D721Med (cell line): Measurements from ENCODE around the gene KRTAP15-1.
A peak's percentile ranks its signal among the peaks of the same experiment; 100 is the strongest.

Experiments used
- DNase-seq: peaks from one replicate; pipeline ENCODE4 v3.0.0; 2011; ENCODE audit warnings: low spot score; ENCODE audit not compliant: insufficient read length
- FAIRE-seq: peaks from 2 replicates; lab custom pipeline; 2011; peaks lifted over from hg19 to GRCh38; lab: Jason Lieb, UNC
- TF ChIP-seq, protein P1 (sequence below): IDR thresholded peaks from 2 replicates; pipeline ENCODE4 v1.5.1; 2012; ENCODE audit warnings: mild to moderate bottlenecking, control low read depth; ENCODE audit not compliant: insufficient read depth; ENCODE audit errors: missing control alignments

The KRTAP15-1 gene

DNA sequence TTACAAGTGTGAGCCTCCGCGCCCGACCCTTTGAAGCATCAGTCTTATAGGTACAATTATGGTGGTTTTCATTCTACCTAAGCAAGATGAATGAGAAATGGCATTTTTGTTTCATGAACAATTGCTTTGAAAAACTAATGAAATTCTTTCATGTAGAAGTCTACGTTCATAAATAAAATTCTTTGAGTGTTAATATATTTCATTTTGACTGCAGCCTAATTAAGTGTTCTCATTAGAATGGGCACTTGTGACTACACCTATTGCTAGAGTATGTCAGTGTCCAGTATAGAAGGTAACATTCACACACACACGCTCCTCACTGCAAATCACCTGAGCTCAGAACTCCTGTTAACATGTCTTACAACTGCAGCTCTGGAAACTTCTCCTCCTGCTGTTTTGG lies at the start of gene KRTAP15-1:
KRTAP15-1 (plus strand) TSS at position 301 of the 400 bp plus-strand sequence; CDS start at position 354, 53 bp downstream.
- DNase-seq: no peak
- TF ChIP-seq, protein P1, sequence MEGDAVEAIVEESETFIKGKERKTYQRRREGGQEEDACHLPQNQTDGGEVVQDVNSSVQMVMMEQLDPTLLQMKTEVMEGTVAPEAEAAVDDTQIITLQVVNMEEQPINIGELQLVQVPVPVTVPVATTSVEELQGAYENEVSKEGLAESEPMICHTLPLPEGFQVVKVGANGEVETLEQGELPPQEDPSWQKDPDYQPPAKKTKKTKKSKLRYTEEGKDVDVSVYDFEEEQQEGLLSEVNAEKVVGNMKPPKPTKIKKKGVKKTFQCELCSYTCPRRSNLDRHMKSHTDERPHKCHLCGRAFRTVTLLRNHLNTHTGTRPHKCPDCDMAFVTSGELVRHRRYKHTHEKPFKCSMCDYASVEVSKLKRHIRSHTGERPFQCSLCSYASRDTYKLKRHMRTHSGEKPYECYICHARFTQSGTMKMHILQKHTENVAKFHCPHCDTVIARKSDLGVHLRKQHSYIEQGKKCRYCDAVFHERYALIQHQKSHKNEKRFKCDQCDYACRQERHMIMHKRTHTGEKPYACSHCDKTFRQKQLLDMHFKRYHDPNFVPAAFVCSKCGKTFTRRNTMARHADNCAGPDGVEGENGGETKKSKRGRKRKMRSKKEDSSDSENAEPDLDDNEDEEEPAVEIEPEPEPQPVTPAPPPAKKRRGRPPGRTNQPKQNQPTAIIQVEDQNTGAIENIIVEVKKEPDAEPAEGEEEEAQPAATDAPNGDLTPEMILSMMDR: no peak
- no peak for FAIRE-seq

DNA sequence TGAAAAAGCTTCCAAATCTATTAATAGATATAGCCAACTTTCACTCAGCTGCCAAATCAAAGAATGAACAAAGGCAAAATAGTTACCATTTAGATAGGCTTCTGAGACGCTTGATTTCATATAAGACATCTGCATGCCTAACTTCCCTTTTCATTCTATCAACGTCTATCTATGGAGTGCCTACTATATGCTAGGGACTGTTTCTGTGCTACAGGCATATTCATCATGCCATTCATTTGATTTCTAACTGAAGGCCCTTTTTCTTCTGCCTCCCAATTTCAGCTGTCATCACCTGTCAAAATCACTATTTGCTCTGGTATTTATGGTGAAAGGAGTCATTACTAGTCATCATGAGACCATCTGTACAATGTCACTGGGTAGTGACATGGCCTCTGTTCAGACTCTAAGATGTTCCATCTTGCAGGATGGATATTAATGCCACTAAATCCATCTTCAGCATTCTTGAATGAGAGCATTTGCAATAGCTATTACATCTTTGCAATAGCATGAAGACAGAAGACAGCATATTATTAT lies 48.5 kb upstream of the KRTAP15-1 start:
- DNase-seq (no peak), FAIRE-seq (no peak)
- TF ChIP-seq, protein P1: no peak

- DNase-seq: no peak
- FAIRE-seq: no peak
- TF ChIP-seq, protein P1: no peak
Measured at GRCh38 chr21:30395731-30396130, 44.3 kb upstream of the KRTAP15-1 start, which contains the start of gene KRTAP13-1. Gene KRTAP13-1 (plus strand): TSS chr21:30396031. CDS start chr21:30396087, 56 bp downstream.

DNA sequence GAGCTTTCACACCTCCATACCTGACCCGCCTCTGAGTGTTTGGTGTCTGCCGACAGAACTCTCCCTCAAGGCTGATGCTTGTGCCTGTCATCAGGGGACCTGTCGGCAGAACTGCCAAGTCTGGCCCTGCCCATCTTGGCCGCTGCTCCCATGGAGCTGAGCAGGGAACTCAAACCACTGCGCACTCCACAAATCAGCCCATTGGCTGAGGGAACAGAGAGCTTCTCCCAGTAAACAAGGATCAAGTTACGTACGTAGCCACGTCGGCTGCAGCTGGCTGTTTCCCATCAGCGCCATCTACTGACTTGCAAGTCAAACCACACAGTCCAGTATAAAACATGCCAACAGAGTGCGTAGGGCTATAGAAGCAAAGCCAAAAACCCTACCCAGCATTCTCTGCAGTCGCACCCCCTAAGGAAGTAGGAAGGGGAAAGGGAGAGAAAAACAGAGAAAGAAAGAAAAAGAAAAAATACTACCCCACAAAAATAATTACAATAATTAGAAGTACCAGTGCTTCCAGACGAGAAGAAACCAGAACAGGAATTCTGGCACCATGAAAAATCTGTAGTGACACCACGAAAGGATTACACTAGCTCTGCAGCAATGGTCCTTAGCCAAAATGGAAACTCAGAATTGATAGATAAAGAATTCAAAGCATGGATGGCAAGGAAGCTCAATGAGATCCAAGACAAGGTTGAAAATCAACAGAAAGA lies 31.1 kb upstream of the KRTAP15-1 start:
- TF ChIP-seq, protein P1: peak; percentile 26
- FAIRE-seq: no peak

GRCh38 chr21:30415993-30416392 lies 24.1 kb upstream of the KRTAP15-1 start:
- TF ChIP-seq, protein P1: no peak
- FAIRE-seq (no peak), DNase-seq (no peak)

More for the DNA sequence above, 31.1 kb upstream of the KRTAP15-1 start:
- no peak for DNase-seq

GRCh38 chr21:30425826-30426225 lies 14.2 kb upstream of the KRTAP15-1 start, which contains the start of gene KRTAP13-3:
Gene KRTAP13-3 (minus strand): TSS chr21:30425926. CDS start chr21:30425912, 14 bp downstream.
- FAIRE-seq: no peak
- TF ChIP-seq, protein P1: no peak

DNA sequence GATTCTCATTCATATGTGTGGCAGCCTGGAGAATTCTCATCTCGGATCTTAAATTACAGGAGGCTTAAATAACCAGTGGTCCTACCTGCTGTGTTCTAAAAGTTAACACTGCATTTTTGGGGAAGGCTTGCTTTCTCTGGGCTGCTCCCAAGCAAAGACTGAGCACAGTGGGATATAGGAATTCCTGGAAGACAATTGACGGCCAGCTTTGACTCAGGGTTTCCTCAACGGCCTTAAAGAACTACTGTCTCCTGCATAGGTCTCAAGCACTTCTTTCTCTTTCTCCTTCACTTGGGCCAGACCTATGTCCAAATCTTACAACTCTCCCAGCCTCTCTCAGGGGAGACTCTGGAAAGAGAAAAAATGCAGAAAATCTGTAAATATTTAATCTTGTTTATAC lies 13.3 kb upstream of the KRTAP15-1 start:
- DNase-seq: no peak
- TF ChIP-seq, protein P1: no peak
- FAIRE-seq: no peak

More at GRCh38 chr21:30425826-30426225, 14.2 kb upstream of the KRTAP15-1 start, which contains the start of gene KRTAP13-3:
- no peak for DNase-seq
